Activated naive CD4-positive, alpha-beta T cell treated with anti-CD3 and anti-CD28 coated beads, Interleukin-2, amount 50 U/mL, for 16 hours (primary cell): Measurements from ENCODE around the gene TBATA.
"Not testable (repeated sequence)": the region's sequence is repeated elsewhere in the genome, so short reads cannot be mapped to it uniquely, and the experiment has no call there.

Source experiments
- DNase-seq: peaks from one replicate; pipeline ENCODE4 v3.0.0-alpha.2; 2020

Gene TBATA

GRCh38 chr10:70777063-70777875 lies 7.9 kb downstream of the TBATA start:
- DNase-seq = no peak

GRCh38 chr10:70776455-70777005 lies 8.6 kb downstream of the TBATA start:
- DNase-seq = no peak

GRCh38 chr10:70775679-70776454 lies 9.3 kb downstream of the TBATA start:
- DNase-seq = no peak

GRCh38 chr10:70774810-70775678 lies 10.1 kb downstream of the TBATA start:
- DNase-seq = no peak

- no peak for DNase-seq
Observed at GRCh38 chr10:70773965-70774809, 11.0 kb downstream of the TBATA start.

- no peak for DNase-seq
Observed at GRCh38 chr10:70773461-70773860, 11.7 kb downstream of the TBATA start.

- DNase-seq = no peak
Observed at GRCh38 chr10:70772627-70773026, 12.6 kb downstream of the TBATA start.

GRCh38 chr10:70771311-70772194 lies 13.6 kb downstream of the TBATA start:
- DNase-seq = no peak

GRCh38 chr10:70770516-70770915 lies 14.7 kb downstream of the TBATA start:
- not testable (repeated sequence) for DNase-seq

- DNase-seq = no peak
Observed at GRCh38 chr10:70770001-70770400, 15.2 kb downstream of the TBATA start.

GRCh38 chr10:70769121-70769520 lies 16.1 kb downstream of the TBATA start:
- no peak for DNase-seq

- DNase-seq = not testable (repeated sequence)
Observed at GRCh38 chr10:70768026-70768685, 17.0 kb downstream of the TBATA start.

GRCh38 chr10:70765794-70766594 lies 19.2 kb downstream of the TBATA start:
- no peak for DNase-seq

GRCh38 chr10:70763567-70763966 lies 21.6 kb downstream of the TBATA start:
- DNase-seq = no peak

- DNase-seq = no peak
Observed at GRCh38 chr10:70762441-70763175, 22.6 kb downstream of the TBATA start.

GRCh38 chr10:70761727-70762350 lies 23.3 kb downstream of the TBATA start:
- no peak for DNase-seq

GRCh38 chr10:70761031-70761601 lies 24.1 kb downstream of the TBATA start:
- no peak for DNase-seq
